GM12878 (cell line): Measurements from ENCODE around the gene LMO7.
A peak's percentile ranks its signal among the peaks of the same experiment; 100 is the strongest.

Experiments used
- BCL11A ChIP-seq: IDR thresholded peaks from 2 replicates; pipeline ENCODE4 v1.6.1; 2011; ENCODE audit warnings: low read depth, low read length
- BRCA1 ChIP-seq: IDR thresholded peaks from 2 replicates; pipeline ENCODE4 v1.6.1; 2011; ENCODE audit warnings: low read depth, low read length, improper control_type of control experiment
- CBX3 ChIP-seq: fragments of 200-600 bp; sonication (generic); IDR thresholded peaks from 2 replicates; pipeline ENCODE4 v1.6.1; 2016; ENCODE audit warnings: low read depth, borderline replicate concordance
- CEBPZ ChIP-seq: fragments of 150-350 bp; IDR thresholded peaks from 2 replicates; pipeline ENCODE4 v1.6.1; 2016; ENCODE audit warnings: low read depth, low read length
- CREB1 ChIP-seq: IDR thresholded peaks from 2 replicates; pipeline ENCODE4 v1.6.1; 2012; ENCODE audit warnings: low read depth, mild to moderate bottlenecking, inconsistent platforms
- CTCF ChIP-seq, 3 experiments: IDR thresholded peaks in 2 of 3; conservative IDR thresholded peaks in 1 of 3; 2 replicates each; pipeline ENCODE4 v1.5.1; 2011; ENCODE audit warnings: low read depth in 3 of 3, low read length in 3 of 3, mild to moderate bottlenecking in 3 of 3, control low read depth in 2 of 3, moderate library complexity in 2 of 3, inconsistent platforms in 1 of 3, mixed read lengths in 1 of 3; ENCODE audit not compliant: control insufficient read depth in 2 of 3, insufficient read depth in 1 of 3; ENCODE audit errors: extremely low read depth in 1 of 3
- EP300 ChIP-seq, 2 experiments: fragments of 150-350 bp in 1 of 2; IDR thresholded peaks; 2 replicates each; pipeline ENCODE4 v1.6.1; 2011 to 2012; ENCODE audit warnings: low read depth in 2 of 2, low read length in 2 of 2, borderline replicate concordance in 1 of 2, improper control_type of control experiment in 1 of 2, inconsistent platforms in 1 of 2; ENCODE audit not compliant: control insufficient read depth in 1 of 2
- MEF2B ChIP-seq: fragments of 450-650 bp; IDR thresholded peaks from 2 replicates; pipeline ENCODE4 v1.6.1; 2018; ENCODE audit warnings: mild to moderate bottlenecking, moderate library complexity; ENCODE audit not compliant: partially characterized antibody, poor library complexity, severe bottlenecking
- NFIC ChIP-seq: IDR thresholded peaks from 2 replicates; pipeline ENCODE4 v1.6.1; 2012; ENCODE audit warnings: low read depth, mild to moderate bottlenecking, inconsistent platforms, low read length, moderate library complexity
- POLR2A ChIP-seq: IDR thresholded peaks from 2 replicates; pipeline ENCODE4 v1.6.1; 2011; ENCODE audit warnings: low read depth, mild to moderate bottlenecking, low read length
- SP1 ChIP-seq: IDR thresholded peaks from one replicate; pipeline ENCODE4 v1.6.1; 2011; ENCODE audit warnings: low read depth, low read length
- TF ChIP-seq, protein P1 (sequence below): IDR thresholded peaks from 2 replicates; pipeline ENCODE4 v1.6.1; 2011; ENCODE audit warnings: borderline replicate concordance, low read depth, mild to moderate bottlenecking, moderate library complexity, low read length; ENCODE audit not compliant: insufficient read depth, poor library complexity, severe bottlenecking

DNA sequence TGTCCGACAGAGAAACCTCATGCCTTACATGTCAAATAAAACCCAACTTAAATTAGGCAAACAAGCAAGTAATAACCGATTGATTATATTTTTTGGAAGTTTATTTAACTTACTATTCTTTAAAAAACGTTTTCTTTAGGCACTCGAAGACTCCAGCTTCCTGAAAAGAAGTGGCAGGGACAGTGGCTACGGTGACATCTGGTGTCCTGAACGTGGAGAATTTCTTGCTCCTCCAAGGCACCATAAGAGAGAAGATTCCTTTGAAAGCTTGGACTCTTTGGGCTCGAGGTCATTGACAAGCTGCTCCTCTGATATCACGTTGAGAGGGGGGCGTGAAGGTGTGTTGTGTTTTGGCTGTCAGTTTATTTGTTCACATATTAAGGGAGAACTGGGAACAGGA, 164.4 kb downstream of the LMO7 start:
- TF ChIP-seq, protein P1, sequence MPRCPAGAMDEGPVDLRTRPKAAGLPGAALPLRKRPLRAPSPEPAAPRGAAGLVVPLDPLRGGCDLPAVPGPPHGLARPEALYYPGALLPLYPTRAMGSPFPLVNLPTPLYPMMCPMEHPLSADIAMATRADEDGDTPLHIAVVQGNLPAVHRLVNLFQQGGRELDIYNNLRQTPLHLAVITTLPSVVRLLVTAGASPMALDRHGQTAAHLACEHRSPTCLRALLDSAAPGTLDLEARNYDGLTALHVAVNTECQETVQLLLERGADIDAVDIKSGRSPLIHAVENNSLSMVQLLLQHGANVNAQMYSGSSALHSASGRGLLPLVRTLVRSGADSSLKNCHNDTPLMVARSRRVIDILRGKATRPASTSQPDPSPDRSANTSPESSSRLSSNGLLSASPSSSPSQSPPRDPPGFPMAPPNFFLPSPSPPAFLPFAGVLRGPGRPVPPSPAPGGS, result no peak
- TF ChIP-seq POLR2A, result no peak
- no peak for TF ChIP-seq CEBPZ
- TF ChIP-seq BCL11A, result no peak
- no peak for TF ChIP-seq EP300 (IDR thresholded peaks at IDR 0.05; ENCODE audit: borderline replicate concordance in 1 of 2, control insufficient read depth in 1 of 2, low read depth in 2 of 2, low read length in 2 of 2)
- no peak for TF ChIP-seq MEF2B
- TF ChIP-seq CREB1, result no peak
- TF ChIP-seq CTCF (IDR thresholded peaks at IDR 0.05 in 2 of 3, conservative IDR thresholded peaks at IDR 0.05 in 1 of 3; ENCODE audit: control insufficient read depth in 2 of 3, extremely low read depth in 1 of 3, insufficient read depth in 1 of 3, low read depth in 3 of 3, low read length in 3 of 3), result 0 out of 6 replicates have a peak, but pooled peaks of 2 of the 3 experiments have one; percentile 11 to 22
- no peak for TF ChIP-seq SP1
- no peak for TF ChIP-seq NFIC
- no peak for TF ChIP-seq BRCA1
- no peak for TF ChIP-seq CBX3
